Anterior cingulate cortex (tissue), 58 donors: ENCODE measurements around the gene PPP4R3C.
"Not testable (repeated sequence)": the region's sequence is repeated elsewhere in the genome, so short reads cannot be mapped to it uniquely, and the experiment has no call there.

ENCODE experiments used
- DNase-seq, 58 donors: peaks; one replicate each; lab custom pipeline; 2025; lab: John Stamatoyannopoulos, UW

The PPP4R3C gene

DNA sequence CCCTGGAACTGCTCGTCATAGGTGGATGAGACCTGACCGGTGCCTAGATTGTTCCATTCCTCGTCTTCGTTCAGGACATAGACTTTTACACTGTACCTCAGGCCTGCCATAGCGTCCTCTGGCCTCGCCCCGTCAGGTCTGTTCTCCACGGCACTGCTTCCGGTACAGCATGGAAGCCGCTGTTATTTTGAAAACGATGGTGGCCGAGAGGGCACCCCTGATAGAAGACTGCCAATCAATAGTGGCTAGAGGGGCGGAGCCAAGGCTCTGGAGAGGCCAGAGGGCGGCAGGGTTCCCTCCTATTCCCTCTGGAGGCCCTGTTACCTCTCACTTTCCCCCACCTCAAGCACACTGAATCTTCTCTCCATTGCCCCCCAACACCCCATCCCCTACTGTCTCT, at the start of gene PPP4R3C:
Gene PPP4R3C (minus strand): TSS at position 155 of the 400 bp plus-strand sequence. CDS start 45 bp downstream, at position 110.
- no peak for DNase-seq

DNA sequence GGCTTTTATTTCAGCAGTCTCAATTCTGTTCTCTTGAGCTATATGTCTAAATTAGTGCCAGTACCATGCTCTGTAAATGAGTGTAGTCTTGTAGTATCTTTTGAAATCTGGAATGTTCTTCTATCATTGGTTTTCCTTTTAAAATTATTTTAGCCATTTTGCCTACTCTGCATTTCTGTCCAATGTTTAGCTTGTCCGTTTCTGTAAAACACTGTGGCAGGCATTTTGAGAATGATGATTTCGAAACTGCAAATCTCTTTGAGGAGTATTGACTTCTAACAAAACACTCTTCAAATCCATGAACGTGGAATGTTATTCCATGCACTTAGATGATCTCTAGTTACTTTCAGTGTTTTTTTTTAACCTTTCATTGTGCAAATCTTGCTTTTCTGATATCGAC, 28.3 kb upstream of the PPP4R3C start:
- DNase-seq = no peak

DNA sequence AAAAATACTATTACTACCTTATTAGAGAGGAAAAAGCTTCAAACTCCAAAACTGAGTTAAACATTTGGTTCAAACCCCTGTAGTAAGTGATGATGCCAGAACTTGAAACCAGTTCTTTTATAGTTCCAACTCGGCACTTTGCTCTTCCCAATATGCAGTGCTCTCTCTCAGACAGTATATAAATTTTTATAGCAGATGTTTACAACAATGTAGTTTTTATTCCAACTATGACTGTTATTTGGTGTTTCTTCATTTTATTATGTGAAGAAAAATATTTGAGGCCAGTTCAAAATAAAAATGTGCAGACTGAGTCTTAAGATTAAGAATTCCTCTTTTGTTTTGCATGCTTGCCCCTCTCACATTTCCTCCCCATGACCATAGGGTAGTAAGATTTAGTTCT, 2.9 kb upstream of the PPP4R3C start:
- no peak for DNase-seq

DNA sequence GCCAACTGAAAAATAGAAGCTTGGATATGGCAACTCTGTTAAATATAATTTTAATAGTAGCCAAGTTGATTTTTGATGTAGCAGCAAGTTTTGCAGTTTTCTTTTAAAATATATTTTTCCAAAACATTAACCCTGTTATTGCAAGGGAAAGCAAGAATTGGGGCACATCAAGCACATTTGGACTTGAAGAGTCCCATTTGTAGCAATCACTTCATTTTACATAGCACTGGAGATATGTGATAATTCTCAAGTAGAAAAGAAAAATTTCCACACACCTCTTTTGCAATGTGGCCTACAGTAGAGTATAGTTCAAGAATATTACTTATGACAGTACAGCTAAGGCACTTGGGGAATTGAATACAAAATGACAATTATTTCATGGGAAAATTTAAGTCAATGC, 1.9 kb upstream of the PPP4R3C start:
- no peak for DNase-seq

DNA sequence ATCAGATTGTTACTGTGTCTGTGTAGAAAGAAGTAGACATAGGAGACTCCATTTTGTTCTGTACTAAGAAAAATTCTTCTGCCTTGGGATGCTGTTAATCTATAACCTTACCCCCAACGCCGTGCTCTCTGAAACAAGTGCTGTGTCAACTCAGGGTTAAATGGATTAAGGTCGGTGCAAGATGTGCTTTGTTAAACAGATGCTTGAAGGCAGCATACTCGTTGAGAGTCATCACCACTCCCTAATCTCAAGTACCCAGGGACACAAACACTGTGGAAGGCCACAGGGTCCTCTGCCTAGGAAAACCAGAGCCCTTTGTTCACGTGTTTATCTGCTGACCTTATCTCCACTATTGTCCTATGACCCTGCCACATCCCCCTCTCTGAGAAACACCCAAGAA, 4.0 kb downstream of the PPP4R3C start:
- not testable (repeated sequence) for DNase-seq

DNA sequence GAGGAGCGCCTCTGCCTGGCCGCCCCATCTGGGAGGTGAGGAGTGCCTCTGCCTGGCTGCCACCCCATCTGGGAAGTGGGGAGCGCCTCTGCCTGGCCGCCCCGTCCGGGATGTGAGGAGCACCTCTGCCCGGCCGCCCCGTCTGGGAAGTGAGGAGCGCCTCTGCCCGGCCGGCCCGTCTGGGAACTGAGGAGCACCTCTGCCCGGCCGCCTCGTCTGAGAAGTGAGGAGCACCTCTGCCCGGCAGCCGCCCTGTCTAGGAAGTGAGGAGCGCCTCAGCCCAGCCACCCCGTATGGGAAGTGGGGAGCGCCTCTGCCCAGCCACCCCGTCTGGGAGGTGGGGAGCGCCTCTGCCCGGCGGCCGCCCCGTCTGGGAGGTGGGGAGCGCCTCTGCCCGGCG, 4.6 kb downstream of the PPP4R3C start:
- DNase-seq = not testable (repeated sequence)

DNA sequence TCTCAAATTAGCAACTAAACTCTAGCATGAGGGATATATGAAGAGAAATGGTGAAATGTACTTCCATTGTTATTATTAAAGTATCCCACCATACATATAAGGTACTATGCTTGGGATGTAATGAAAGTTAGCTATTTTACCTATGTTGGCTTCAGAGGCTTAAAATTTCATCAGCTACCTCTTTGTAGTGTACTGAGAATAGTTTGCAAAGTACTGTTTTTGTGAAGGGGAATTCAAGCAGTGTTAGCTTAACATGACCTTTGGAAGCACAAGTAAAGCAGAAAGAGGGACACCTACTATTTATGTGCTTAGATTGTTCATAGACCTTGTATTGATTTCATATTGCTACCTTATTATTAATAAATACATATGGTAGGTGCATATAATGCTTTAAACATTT, 11.8 kb downstream of the PPP4R3C start:
- no peak for DNase-seq

DNA sequence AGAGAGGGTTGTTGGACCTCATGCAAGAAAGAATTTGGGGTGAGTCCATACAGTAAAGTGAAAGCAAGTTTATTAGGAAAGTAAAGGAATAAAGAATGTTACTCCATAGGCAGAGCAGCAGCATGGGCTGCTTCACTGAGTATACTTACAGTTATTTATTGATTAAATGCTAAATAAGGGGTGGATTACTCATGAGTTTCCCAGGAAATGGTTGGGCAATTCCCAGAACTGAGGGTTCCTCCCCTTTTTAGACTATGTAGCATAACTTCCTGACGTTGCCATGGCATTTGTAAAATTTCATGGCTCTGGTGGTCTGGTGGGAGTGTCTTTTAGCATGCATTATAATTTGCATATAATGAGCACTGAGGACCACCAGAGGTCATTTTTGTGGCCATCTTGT, 16.7 kb downstream of the PPP4R3C start:
- no peak for DNase-seq

DNA sequence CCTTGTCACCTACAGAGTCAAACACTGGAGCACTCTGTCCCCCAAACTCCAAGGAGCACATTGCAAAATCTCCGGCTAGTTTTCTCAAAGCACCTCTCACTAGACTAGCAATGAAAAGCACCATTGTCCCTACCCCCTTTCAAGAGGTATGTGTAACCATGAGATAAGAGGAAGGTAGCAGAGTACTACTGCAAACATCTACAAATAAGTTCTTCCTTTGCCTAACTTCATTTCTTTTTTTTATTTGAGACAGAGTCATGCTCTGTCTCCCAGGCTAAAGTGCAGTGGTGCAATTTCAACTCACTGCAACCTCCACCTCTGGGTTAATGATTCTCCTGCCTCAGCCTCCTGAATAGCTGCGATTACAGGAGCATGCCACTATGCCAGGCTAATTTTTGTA, 17.7 kb downstream of the PPP4R3C start:
- DNase-seq = no peak

DNA sequence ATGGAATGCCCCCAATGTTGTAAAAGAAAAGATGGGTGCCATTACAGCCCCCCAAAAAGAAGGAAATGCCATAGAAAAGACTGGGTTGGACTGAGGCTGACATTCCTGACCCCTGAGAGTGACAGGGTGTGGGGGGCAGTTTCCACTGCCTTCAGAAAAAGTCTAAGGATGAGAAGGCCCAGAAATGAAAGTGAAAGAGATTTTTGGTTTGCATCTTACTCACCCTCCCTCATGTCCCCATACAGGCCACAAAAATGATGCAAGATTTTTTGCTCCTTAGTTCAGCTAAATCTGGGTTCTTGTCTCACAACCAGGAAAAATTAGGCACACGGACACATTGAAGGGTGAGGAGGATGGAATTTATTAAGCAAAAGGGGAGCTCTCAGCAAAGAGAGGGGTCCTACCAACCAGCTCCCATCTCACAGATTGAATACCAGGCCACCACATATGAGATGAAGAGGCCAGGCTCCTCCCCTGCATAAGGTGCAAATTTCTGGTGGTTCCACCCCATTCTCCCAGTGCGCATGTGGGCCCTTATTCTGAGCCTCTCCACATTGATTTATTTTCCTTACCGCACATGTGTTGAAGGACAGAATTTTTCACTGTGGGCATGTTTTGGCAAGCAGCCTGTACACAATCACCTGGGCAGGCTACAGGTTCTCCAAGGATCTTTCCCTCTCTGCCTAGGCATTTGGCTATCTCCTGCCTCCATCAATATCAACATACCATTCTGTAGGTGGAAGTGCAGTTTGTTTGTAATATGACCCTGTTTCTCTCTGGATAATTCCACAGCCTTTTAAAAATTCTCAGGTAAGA, 18.8 kb downstream of the PPP4R3C start:
- DNase-seq = no peak

DNA sequence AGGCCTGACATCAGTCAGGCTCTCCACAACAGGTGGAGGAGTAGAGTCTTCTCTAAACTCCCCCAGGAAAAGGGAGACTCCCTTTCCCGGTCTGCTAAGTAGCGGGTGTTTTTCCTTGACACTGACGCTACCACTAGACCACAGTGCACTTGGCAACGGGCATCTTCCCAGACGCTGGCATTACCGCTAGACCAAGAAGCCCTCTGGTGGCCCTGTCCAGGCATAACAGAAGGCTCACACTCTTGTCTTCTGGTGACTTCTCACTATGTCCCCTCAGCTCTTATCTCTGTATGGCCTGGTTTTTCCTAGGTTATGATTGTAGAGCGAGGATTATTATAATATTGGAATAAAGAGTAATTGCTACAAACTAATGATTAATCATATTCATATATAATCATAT, 20.7 kb downstream of the PPP4R3C start:
- DNase-seq = not testable (repeated sequence)

DNA sequence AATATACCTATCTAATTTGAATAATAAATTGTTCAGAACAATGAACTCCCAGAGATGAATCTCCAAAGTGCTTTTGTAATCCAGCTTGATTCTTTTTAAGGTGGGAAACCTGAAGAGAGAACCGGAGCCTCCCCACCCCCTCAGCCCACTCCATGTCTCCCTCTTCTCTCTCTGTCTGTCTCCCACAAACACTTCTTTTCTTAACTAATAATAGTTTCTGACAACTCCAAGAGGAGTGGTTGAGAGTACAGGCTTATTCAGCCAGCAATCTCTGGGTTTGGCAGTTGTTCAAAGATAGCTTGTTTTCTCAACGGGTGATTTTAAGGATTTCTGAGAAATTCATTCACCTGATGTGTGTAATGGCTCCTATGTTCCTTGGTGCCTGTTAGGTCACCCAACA, 23.4 kb downstream of the PPP4R3C start:
- DNase-seq = no peak

DNA sequence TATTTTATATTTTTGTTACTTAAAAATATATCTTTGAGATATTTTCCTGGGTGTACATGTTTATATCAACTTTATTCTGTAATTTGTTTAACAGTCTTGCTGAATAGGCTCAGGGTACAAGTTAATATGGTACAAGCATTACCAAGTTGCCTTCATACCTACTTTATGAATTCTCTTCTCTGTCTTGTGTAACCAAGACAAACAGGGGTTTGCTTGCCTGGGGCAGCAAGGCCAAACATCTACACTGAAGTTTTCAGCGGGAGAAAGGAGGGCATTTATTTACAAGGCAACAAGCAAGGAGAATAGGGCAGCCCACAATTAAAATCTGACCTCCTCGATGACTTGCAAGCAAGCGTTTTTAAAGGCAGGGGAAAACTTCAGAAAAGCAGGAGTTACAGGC, 24.2 kb downstream of the PPP4R3C start:
- DNase-seq = no peak

DNA sequence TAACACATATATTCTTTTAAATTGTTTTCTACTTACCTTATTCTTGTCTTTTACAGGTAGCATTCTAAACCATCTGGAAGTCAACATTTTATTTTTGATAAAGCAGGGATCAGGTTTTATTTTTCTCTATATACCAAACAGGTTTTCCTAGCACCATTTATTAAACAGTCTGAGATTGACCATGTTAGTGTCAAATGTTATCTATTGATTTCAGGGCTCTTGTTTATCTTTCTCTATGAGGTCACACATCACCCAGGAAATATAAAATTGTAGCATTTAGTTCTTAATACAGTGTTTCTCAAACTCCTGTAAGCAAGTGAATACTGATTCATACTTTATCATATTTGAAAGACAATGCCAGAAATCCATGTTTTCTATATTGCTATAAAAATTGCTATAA, 28.1 kb downstream of the PPP4R3C start:
- DNase-seq = no peak
